GM19324 (cell line): ENCODE measurements around the gene SLC25A22.

ENCODE experiments used
- ATAC-seq: cut with Tn5 transposase; IDR thresholded peaks from one replicate; pipeline ENCODE4 v1.9.1; 2021; ENCODE audit warnings: mild to moderate bottlenecking, moderate library complexity; ENCODE audit not compliant: unreplicated experiment, low FRiP score

SLC25A22 gene

GRCh38 chr11:776263-776560, 21.9 kb downstream of the SLC25A22 start:
- no peak for ATAC-seq

GRCh38 chr11:774873-775592, 23.0 kb downstream of the SLC25A22 start:
- no peak for ATAC-seq

GRCh38 chr11:773830-774229, 24.3 kb downstream of the SLC25A22 start:
- no peak for ATAC-seq

GRCh38 chr11:773425-773824, 24.7 kb downstream of the SLC25A22 start:
- no peak for ATAC-seq

GRCh38 chr11:772429-773390, 25.4 kb downstream of the SLC25A22 start:
- ATAC-seq, result no peak

- ATAC-seq, result no peak
Observed at GRCh38 chr11:771617-772204, 26.4 kb downstream of the SLC25A22 start.

- no peak for ATAC-seq
Observed at GRCh38 chr11:770642-771616, 27.2 kb downstream of the SLC25A22 start.

- ATAC-seq, result no peak
Observed at GRCh38 chr11:769887-770641, 28.0 kb downstream of the SLC25A22 start.

- ATAC-seq, result no peak
Observed at GRCh38 chr11:767238-767637, 30.8 kb downstream of the SLC25A22 start.

- ATAC-seq, result no peak
Observed at GRCh38 chr11:766936-767210, 31.2 kb downstream of the SLC25A22 start.

- ATAC-seq, result no peak
Observed at GRCh38 chr11:766106-766935, 31.8 kb downstream of the SLC25A22 start.

GRCh38 chr11:765802-766091, 32.3 kb downstream of the SLC25A22 start:
- ATAC-seq, result no peak

- ATAC-seq, result no peak
Observed at GRCh38 chr11:765025-765801, 32.9 kb downstream of the SLC25A22 start.

GRCh38 chr11:764322-765024, 33.6 kb downstream of the SLC25A22 start:
- ATAC-seq, result no peak

- no peak for ATAC-seq
Observed at GRCh38 chr11:763549-764321, 34.3 kb downstream of the SLC25A22 start.

- no peak for ATAC-seq
Observed at GRCh38 chr11:763073-763463, 35.0 kb downstream of the SLC25A22 start.

GRCh38 chr11:762421-763072, 35.5 kb downstream of the SLC25A22 start:
- ATAC-seq, result no peak
